LHCN-M2 (cell line): ENCODE data around the gene PDE1A. TPM values are rescaled to one million over a fixed set of nuclear protein-coding genes. Genes with fewer than 3 reads are reported as not detected.
A peak's percentile ranks its signal among the peaks of the same experiment; 100 is the strongest.

Source experiments
- DNase-seq: peaks from one replicate; pipeline ENCODE4 v3.0.0-alpha.2; 2012; ENCODE audit warnings: low read depth
- total RNA-seq: library from RNA; depleted of rRNA; stranded (reverse); fragments of >200 nt; gene quantifications from 2 replicates; pipeline ENCODE4 v1.2.3, GENCODE V29; 2014

The PDE1A gene
- total RNA-seq, 1 experiment from 2014 or later = 3.5 TPM

DNA sequence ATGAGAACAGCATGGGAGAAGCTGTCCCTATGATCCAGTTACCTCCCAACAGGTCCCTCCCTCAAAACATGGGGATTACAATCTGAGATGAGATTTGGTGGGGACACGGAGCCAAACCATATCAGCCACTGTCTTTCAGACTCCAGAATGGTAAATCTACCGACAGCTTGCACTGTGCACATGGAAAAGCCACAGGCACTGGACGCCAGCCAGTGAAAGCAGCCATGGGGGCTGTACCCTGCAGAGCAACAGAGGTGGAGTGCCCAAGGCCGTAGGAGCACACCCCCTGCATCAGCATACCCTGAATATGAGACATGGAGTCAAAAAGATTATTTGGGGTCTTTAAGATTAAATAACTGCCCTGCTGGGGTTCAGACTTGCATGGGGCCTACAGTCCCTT, 218.4 kb downstream of the PDE1A start:
- no peak for DNase-seq

DNA sequence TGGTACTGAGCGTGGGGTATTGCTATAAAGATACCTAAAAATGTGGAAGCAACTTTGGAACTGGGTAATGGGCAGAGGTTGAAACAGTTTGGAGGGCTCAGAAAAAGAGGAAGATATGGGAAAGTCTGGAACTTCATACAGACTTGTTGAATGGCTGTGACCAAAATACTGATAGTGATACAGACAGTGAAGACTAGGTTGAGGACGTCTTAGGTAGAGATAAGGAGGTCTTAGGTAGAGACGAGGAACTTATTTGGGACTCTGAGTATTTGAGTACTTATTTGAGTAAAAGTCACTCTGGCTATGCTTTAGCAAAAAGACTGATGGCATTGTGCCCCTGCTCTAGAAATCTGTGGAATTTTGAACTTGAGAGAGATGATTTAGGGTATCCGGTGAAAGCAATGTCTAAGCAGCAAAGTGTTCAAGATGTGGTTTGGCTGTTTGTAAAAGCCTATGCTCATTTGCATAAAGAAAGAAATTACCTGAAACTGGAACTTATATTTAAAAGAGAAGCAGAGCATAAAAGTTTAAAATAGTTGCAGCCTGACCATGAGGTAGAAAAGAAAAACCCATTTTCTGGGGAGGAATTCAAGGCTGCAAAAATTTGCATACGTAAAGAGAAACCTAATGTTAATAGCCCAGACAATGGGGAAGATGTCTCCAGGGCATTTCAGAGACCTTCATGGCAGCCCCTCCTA, 219.6 kb downstream of the PDE1A start:
- DNase-seq = no peak

DNA sequence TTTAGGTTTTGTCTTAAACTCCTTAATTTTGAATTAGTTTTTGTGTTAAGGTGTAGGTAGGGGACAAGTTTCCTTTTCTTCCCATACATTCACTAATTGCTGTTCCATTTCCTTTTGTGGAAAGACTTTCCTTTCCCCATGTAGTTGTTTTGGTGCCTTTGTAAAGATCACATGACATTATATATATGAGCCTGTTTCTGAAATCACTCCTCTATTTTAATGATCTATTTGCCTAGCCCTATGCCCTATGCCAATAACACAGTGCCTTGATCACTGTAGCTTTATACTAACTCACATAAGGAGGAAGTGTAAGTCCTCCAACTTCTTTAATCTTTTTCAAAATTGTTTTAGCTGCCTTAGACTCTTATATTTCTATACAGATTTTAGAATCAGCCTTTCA, 229.3 kb downstream of the PDE1A start:
- no peak for DNase-seq

GRCh38 chr2:182193291-182193690, 233.5 kb downstream of the PDE1A start:
- DNase-seq = no peak

DNA sequence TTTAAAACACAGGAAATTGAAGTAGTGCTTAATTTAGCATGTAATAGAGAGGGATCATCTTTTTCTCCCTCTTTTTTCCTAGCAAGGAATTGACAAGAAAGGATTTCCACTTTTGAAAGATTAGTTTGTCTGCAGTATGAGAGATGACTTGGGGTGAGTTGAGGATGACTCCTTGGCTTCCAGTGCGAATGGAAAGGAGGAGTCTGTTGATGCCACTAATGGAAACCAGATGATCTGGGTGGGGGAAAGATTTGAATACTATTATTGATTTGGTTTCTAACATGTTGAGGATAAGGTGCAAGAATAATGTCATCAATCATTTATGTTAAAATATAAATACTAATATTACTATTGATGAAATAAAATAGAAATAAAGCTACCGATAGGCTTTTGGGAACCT, 235.8 kb downstream of the PDE1A start:
- DNase-seq = no peak

GRCh38 chr2:182187130-182187529, 239.7 kb downstream of the PDE1A start:
- DNase-seq = no peak

DNA sequence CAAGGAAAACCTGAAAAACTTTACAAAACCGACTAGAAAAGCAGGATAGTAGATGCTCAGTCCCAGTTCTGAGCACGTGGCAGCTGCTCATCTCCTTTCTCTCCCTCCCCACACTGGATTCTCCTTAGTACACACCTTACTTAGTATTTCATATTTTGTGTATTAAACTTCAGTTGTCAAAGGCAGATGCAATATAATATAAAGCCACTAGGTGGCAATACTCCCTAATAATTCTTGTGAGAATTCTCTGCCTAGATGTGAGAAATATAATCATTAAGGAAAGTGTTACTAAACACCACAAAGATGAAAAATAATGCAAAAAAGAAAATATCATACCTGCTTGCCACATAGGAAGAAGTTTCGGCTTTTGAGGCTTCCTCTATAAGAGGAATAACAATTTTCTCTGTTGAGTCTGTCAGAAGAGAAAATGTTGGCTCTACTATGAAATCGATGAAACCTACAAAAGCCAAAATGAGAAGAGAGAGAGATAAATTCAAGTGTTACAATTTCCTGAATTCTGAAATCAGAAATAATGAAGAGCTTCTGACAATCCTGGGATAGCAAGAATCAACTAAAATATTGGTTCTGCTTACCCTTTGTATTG, 240.6 kb downstream of the PDE1A start:
- DNase-seq = peak; percentile 50

DNA sequence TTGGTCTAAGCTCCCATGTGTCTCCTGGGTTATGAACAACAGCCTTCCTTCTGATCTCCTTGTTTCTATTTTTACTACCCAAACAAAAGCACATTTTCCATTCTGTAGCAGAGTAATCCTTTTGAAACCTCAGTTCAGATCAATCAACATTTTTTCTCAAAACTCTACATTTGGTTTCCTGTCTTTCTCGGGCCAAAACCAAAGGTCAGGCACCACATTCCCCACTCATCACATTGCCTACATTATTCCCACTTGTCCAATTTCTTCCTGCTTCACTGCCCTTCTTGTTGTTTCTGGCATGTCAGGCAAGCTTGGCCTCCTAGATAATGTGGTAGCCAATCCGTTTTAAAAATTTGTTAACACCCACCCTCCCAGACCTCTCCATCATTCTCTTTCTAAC, 244.4 kb downstream of the PDE1A start:
- DNase-seq = no peak

- no peak for DNase-seq
These were observed 245.5 kb downstream of the PDE1A start for GRCh38 chr2:182181381-182181780.

GRCh38 chr2:182179176-182179575, 247.7 kb downstream of the PDE1A start:
- no peak for DNase-seq

DNA sequence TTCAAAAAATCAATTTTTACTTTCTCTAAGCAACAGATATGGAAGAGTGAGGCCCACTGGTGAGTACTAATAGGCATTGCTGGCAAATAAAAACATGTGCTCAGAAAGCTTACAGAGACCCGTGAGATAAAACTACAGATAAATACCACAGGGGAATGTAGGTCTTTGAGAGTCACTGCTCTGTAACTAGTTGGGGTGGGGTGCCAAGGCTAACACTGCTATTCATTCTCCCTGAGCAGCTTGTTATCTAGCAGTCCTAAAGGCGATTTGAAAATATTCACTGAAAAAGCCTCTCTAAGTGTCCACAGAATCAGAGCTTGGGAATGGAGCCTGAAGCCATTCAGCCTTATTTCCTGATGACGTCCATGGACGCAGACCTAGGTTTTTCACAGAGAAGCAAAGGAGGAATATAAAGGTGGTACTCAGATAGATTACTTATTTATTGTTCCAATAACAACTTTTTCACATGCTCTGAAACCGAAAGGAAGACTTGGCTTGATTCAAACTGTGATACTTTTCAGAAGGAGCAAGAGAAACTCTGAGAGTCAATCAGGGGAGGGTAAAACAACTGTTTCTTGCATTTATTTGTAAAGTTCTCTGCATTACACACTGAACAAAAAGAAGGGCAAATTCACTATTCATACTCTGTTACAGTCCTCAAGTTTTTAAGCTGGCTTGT, 252.8 kb downstream of the PDE1A start:
- DNase-seq = no peak

GRCh38 chr2:182170341-182170740, 256.5 kb downstream of the PDE1A start:
- no peak for DNase-seq

- peak; percentile 73 for DNase-seq
These were observed 259.0 kb downstream of the PDE1A start for GRCh38 chr2:182167882-182168281.

- DNase-seq = no peak
These were observed 260.0 kb downstream of the PDE1A start for GRCh38 chr2:182166841-182167240.

GRCh38 chr2:182166406-182166805, 260.4 kb downstream of the PDE1A start:
- no peak for DNase-seq

- DNase-seq = peak; percentile 69
These were observed 261.6 kb downstream of the PDE1A start for GRCh38 chr2:182165202-182165601.

DNA sequence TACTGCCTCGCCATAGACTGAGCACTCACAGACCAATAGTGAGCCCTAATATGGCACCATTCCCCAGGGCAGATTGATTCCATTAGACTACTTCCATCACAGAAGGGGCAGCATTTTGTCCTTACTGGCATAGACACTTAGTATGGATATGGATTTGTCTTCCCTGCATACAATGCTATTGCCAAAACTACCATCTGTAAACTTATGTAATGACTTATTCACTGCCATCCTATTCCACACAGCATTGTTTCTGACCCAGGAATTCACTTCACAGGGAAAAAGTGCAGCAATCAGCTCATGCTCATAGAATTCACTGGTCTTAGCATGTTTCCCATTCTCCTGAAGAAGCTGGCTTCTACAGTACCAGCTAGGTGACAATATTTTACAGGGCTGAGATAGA, 262.1 kb downstream of the PDE1A start:
- DNase-seq = no peak

DNA sequence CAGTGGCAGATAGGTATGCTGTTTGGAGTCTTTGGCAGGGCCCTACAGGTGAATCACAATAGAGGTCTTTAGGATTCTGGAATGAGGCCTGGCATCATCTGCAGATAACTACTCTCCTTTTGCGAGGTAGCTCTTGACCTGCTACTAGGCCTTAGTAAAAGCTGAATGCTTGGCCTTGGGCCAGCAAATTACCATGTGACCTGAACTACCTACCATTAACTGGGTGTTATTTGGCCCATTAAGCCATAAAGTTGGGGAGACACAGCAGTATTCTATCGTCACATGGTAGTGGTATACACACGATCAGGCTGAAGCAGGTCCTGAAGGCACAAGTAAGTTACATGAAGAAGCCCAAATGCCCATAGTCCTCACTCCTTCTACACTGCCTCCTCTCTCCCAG, 263.0 kb downstream of the PDE1A start:
- no peak for DNase-seq

- DNase-seq = no peak
These were observed 278.5 kb downstream of the PDE1A start for GRCh38 chr2:182148344-182148743.

GRCh38 chr2:182144776-182145165, 282.1 kb downstream of the PDE1A start:
- peak; percentile 73 for DNase-seq

DNA sequence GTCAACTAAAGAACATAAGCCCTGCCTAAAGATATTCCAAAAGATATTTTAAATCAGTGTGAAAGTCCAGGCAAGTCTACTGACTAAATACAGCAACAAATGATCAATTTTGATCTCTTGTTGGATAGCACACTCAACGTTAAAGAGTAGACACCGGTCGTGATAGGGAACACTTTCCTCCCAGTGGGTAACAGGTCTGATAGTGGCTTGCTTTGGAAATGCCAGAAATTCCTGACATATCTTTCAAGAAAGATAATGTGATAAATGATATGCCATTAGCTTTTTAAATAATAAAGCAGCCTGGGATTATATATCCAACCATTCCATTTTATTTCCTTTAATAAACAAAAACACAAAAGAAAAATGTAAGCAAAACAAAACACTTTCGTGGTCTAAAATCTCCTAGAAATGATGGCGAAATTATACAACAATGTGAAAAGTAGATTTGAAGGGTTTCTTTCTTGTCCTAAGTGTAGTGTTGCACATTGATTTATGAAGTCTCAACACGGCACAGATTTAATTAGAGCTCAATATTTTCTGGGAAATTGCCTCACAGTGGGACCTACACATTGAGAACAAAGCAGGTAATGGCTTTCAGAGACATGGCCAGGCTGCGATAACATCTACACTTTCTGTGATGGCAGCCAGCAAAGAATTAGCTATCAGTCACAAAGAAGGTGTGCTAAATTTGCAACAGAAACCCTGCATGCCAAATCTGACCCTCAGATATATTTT, 282.6 kb downstream of the PDE1A start:
- no peak for DNase-seq

GRCh38 chr2:182142062-182142461, 284.8 kb downstream of the PDE1A start:
- DNase-seq = no peak
